ENCODE data around the gene CNTN5. TPM values are rescaled to one million over a fixed set of nuclear protein-coding genes. Genes with fewer than 3 reads are reported as not detected.

Gene CNTN5
- total RNA-seq, 1 donor from 2014 or later: 17.7 TPM

DNA sequence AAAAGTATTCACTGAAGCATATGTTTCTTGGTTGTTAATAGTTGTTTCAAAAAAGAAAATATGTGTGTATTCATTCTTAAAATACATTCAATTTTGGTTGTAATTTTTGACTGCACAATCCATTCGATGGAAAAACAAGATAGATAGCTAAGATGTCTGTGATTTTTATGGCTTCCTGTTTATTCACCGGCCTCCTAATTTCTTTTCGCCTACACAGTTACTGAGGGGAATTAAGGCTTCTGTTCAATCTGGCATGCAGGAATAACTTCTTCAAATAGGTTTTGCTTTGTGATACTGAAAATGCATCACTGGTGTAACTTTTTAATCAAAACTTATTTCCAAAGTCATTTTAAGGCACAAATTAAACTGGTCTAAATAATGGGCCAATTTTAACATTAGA lies 1375.5 kb downstream of the CNTN5 start:
- Mint-ChIP-seq H3K27me3 (ENCODE audit: low read depth) (no peaks in the 10 kb centered on the region), H3K27ac (no peak overlapping the region), H3K4me3 (no peak overlapping the region), H3K4me1 (peaks cover 6% of the 10 kb centered on the region), H3K9me3 (peaks cover 12% of the 10 kb centered on the region), H3K36me3 (peaks cover 2% of the 10 kb centered on the region)
- TF ChIP-seq, protein P1, sequence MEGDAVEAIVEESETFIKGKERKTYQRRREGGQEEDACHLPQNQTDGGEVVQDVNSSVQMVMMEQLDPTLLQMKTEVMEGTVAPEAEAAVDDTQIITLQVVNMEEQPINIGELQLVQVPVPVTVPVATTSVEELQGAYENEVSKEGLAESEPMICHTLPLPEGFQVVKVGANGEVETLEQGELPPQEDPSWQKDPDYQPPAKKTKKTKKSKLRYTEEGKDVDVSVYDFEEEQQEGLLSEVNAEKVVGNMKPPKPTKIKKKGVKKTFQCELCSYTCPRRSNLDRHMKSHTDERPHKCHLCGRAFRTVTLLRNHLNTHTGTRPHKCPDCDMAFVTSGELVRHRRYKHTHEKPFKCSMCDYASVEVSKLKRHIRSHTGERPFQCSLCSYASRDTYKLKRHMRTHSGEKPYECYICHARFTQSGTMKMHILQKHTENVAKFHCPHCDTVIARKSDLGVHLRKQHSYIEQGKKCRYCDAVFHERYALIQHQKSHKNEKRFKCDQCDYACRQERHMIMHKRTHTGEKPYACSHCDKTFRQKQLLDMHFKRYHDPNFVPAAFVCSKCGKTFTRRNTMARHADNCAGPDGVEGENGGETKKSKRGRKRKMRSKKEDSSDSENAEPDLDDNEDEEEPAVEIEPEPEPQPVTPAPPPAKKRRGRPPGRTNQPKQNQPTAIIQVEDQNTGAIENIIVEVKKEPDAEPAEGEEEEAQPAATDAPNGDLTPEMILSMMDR (IDR thresholded peaks at IDR 0.05; ENCODE audit: unreplicated experiment): no peak
- DNase-seq (ENCODE audit: low spot score in 2 of 2, unreplicated experiment in 2 of 2): no peak

DNA sequence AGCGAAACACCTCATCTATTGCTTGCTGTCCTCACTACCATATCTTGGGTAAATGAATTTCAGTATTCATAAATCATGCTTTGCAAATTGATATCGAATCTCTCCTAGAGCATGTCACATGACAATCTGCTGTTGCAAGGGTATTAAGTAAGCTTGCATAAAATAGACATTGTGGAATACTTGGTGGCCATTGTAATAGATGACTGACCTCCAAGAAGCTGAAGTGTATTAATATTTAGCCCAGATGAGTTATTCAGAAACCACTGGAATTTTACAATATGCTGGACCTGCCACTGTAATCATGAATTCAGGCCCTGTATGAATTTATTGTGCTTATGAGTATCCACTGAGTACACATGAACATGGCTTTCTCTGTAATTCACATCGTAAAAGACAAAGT lies 1376.7 kb downstream of the CNTN5 start:
- H3K4me3 Mint-ChIP-seq: no peak overlapping the region
- peaks cover 2% of the 10 kb centered on the region for H3K4me1 Mint-ChIP-seq
- TF ChIP-seq, protein P1 (IDR thresholded peaks at IDR 0.05; ENCODE audit: unreplicated experiment): no peak
- no peaks in the 10 kb centered on the region for H3K27me3 Mint-ChIP-seq (ENCODE audit: low read depth)
- H3K9me3 Mint-ChIP-seq: peaks cover 19% of the 10 kb centered on the region
- DNase-seq (ENCODE audit: low spot score in 2 of 2, unreplicated experiment in 2 of 2): no peak
- peaks cover 5% of the 10 kb centered on the region for H3K36me3 Mint-ChIP-seq
- H3K27ac Mint-ChIP-seq: no peak overlapping the region

DNA sequence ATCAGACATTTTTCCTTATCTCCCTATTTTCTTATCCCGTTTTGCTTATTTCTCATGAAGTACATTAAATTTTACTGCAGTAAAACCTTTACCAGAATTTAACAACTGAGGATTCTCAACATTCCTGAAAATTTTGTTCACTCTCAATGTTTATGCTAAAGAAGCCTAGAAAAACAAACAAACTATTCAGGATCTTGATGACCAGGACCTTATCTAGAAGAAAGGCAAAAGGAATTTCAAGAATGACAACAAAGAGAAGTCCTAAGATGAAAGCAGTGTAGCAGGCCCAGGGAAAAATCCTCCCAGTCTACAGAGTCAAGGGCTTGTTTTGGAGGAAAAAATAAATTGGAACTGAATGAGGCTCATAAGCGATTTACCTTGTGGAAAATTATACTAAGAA lies 1383.1 kb downstream of the CNTN5 start:
- Mint-ChIP-seq H3K9me3 (peaks cover 40% of the 10 kb centered on the region), H3K4me3 (no peak overlapping the region), H3K27me3 (ENCODE audit: low read depth) (no peaks in the 10 kb centered on the region), H3K36me3 (peaks cover 9% of the 10 kb centered on the region), H3K27ac (peak overlapping the region; percentile 92), H3K4me1 (peaks cover 17% of the 10 kb centered on the region)
- DNase-seq (ENCODE audit: low spot score in 2 of 2, unreplicated experiment in 2 of 2): no peak
- TF ChIP-seq, protein P1 (IDR thresholded peaks at IDR 0.05; ENCODE audit: unreplicated experiment): no peak

DNA sequence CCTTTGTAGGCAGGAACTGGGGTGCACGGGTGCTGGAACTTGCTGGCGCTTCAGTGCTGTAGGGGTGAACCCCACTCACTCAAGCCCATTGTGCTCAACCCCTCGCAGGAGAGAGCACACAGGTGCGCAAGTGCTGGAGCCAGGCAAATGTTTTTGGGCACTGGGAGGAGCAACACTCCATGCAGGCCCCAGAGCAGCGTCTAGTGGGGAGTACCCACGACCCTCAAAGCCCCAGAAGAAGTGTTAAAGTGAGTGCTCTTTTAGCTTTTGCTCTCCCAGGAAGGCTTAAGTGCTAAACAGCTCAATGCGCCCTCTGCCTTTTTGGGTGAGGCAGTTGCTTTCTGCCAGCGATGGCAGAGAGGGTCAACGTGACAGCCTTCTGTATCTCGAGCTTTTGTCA lies 1384.2 kb downstream of the CNTN5 start:
- DNase-seq (ENCODE audit: low spot score in 2 of 2, unreplicated experiment in 2 of 2): no peak
- Mint-ChIP-seq H3K36me3 (peaks cover 9% of the 10 kb centered on the region), H3K4me1 (peaks cover 17% of the 10 kb centered on the region), H3K4me3 (no peak overlapping the region), H3K9me3 (peaks cover 37% of the 10 kb centered on the region), H3K27me3 (ENCODE audit: low read depth) (no peaks in the 10 kb centered on the region), H3K27ac (peak overlapping the region; percentile 83)
- TF ChIP-seq, protein P1 (IDR thresholded peaks at IDR 0.05; ENCODE audit: unreplicated experiment): no peak
